Lower leg skin (tissue), 4 donors: Measurements from ENCODE around the gene ADAT1. TPM values are rescaled to one million over a fixed set of nuclear protein-coding genes. Genes with fewer than 3 reads are reported as not detected.

Source experiments
- DNase-seq, 2 donors: peaks; one replicate each; pipeline ENCODE4 v3.0.0-alpha.2; 2019; ENCODE audit warnings: low spot score in 2 of 2
- H3K4me3 ChIP-seq: fragments of 200-600 bp; sonication (generic); 2 replicates; pipeline ENCODE4 v1.5.1; 2017; ENCODE audit warnings: mild to moderate bottlenecking, low read depth; ENCODE audit not compliant: poor library complexity, severe bottlenecking
- CTCF ChIP-seq, 3 donors: fragments of 450-650 bp; IDR thresholded peaks; one replicate each; pipeline ENCODE4 v1.5.1; 2016; ENCODE audit warnings: antibody characterized with exemption in 3 of 3, mild to moderate bottlenecking in 3 of 3, moderate library complexity in 2 of 3
- POLR2A ChIP-seq, 2 donors: fragments of 450-650 bp; IDR thresholded peaks; one replicate each; pipeline ENCODE4 v1.6.1; 2016 to 2017; ENCODE audit warnings: antibody characterized with exemption in 2 of 2, mild to moderate bottlenecking in 1 of 2, moderate library complexity in 1 of 2
- WGBS, 2 donors: methylation state at CpG; one replicate each; pipeline ENCODE4 v1.1.5; 2018; 5-methylcytosine and 5-hydroxymethylcytosine counted together
- intact Hi-C: fragments of 100-400 bp; cut with DNase I; formaldehyde crosslinking; loops from one replicate; pipeline ENCODE4 v1.15.0; 2023; ENCODE audit warnings: low total_unique reads
- total RNA-seq, 4 donors: library from RNA; depleted of rRNA; stranded (reverse); fragments of >200 nt; gene quantifications; one replicate each; pipeline ENCODE4 v1.1.0, GENCODE V29; 2016

ADAT1 gene
- total RNA-seq, 4 donors from 2014 or later = 36.5 to 48.9 (median 42.1) TPM

- TF ChIP-seq POLR2A (IDR thresholded peaks at IDR 0.05) = no peak
- TF ChIP-seq CTCF (IDR thresholded peaks at IDR 0.05) = no peak
- DNase-seq = no peak
- intact Hi-C loops = no loop called here
- no peak overlapping the region for H3K4me3 ChIP-seq
- WGBS, 2 donors = 86 to 100% methylated on average over 2 of the region's 2 CpGs
Measured at GRCh38 chr16:75618780-75619179, 4.3 kb downstream of the ADAT1 start.

GRCh38 chr16:75617121-75617520 is 6.0 kb downstream of the ADAT1 start:
- 87 to 97% methylated on average over 3 of the region's 3 CpGs for WGBS, 2 donors
- TF ChIP-seq CTCF (IDR thresholded peaks at IDR 0.05) (no peak), POLR2A (IDR thresholded peaks at IDR 0.05) (no peak)
- intact Hi-C loops = no loop called here
- no peak overlapping the region for H3K4me3 ChIP-seq
- DNase-seq = no peak

GRCh38 chr16:75616521-75617010 is 6.5 kb downstream of the ADAT1 start:
- TF ChIP-seq POLR2A (IDR thresholded peaks at IDR 0.05) (no peak), CTCF (IDR thresholded peaks at IDR 0.05) (no peak)
- intact Hi-C loops = no loop called here
- DNase-seq = no peak
- whole genome bisulfite sequencing, 2 donors = 90 to 94% methylated on average over 4 of the region's 4 CpGs
- no peak overlapping the region for H3K4me3 ChIP-seq

GRCh38 chr16:75615619-75616018 is 7.5 kb downstream of the ADAT1 start:
- TF ChIP-seq CTCF (IDR thresholded peaks at IDR 0.05) (no peak), POLR2A (IDR thresholded peaks at IDR 0.05) (no peak)
- H3K4me3 ChIP-seq = no peak overlapping the region
- intact Hi-C loops = no loop called here
- 97 to 100% methylated on average over 2 of the region's 2 CpGs for WGBS, 2 donors
- DNase-seq = peak in 1 of 2 donors; percentile 54

- intact Hi-C loops = no loop called here
- DNase-seq = peak in 1 of 2 donors; percentile 14
- TF ChIP-seq CTCF (IDR thresholded peaks at IDR 0.05) (no peak), POLR2A (IDR thresholded peaks at IDR 0.05) (no peak)
- no peak overlapping the region for H3K4me3 ChIP-seq
- WGBS, 2 donors = 89 to 99% methylated on average over 4 of the region's 4 CpGs
Measured at GRCh38 chr16:75614066-75614897, 8.8 kb downstream of the ADAT1 start.
